Prostate gland (tissue), 2 donors: ENCODE measurements around the gene CCDC34. TPM values are rescaled to one million over a fixed set of nuclear protein-coding genes. Genes with fewer than 3 reads are reported as not detected.

Experiments used
- DNase-seq: peaks from one replicate; pipeline ENCODE4 v3.0.0-alpha.2; 2019; ENCODE audit warnings: low spot score
- H3K27ac ChIP-seq, 2 donors: fragments of 200-600 bp; sonication (generic); 2 replicates each; pipeline ENCODE4 v1.5.1; 2017 to 2019
- H3K27me3 ChIP-seq: fragments of 200-600 bp; sonication (generic); replicated peaks from 2 replicates; pipeline ENCODE4 v1.5.1; 2019; ENCODE audit not compliant: insufficient read depth
- H3K36me3 ChIP-seq, 2 donors: fragments of 200-600 bp; sonication (generic); 1 replicate in 1 of 2; 2 replicates in 1 of 2; pipeline versions ENCODE4 v1.5.1 to v1.8.1; 2017 to 2019
- H3K4me1 ChIP-seq: fragments of 200-600 bp; sonication (generic); replicated peaks from 2 replicates; pipeline ENCODE4 v1.5.1; 2019
- H3K4me3 ChIP-seq, 2 donors: fragments of 200-600 bp; sonication (generic); 2 replicates each; pipeline ENCODE4 v1.5.1; 2017 to 2019
- H3K9me3 ChIP-seq: fragments of 200-600 bp; sonication (generic); 2 replicates; pipeline ENCODE4 v1.5.1; 2017
- CTCF ChIP-seq, 4 experiments: fragments of 200-600 bp in 2 of 4; fragments of 450-650 bp in 2 of 4; sonication (generic) in 2 of 4; IDR thresholded peaks; 1 replicate in 3 of 4; 2 replicates in 1 of 4; pipeline ENCODE4 v1.5.1; 2016 to 2019; ENCODE audit warnings: antibody characterized with exemption in 4 of 4, mild to moderate bottlenecking in 2 of 4, moderate library complexity in 2 of 4
- POLR2A ChIP-seq: fragments of 450-650 bp; IDR thresholded peaks from one replicate; pipeline ENCODE4 v1.6.1; 2016; ENCODE audit warnings: antibody characterized with exemption, mild to moderate bottlenecking
- POLR2AphosphoS5 ChIP-seq: sonication (generic); formaldehyde crosslinking; IDR thresholded peaks from one replicate; pipeline ENCODE4 v1.6.1; 2017; ENCODE audit warnings: antibody characterized with exemption
- WGBS: methylation state at CpG from one replicate; pipeline ENCODE4 v1.1.5; 2018; 5-methylcytosine and 5-hydroxymethylcytosine counted together
- intact Hi-C: fragments of 100-400 bp; cut with DNase I; formaldehyde crosslinking; loops from one replicate; pipeline ENCODE4 v1.14.2; 2022
- total RNA-seq, 2 donors: library from RNA; depleted of rRNA; stranded (reverse); fragments of >200 nt; gene quantifications; one replicate each; pipeline ENCODE4 v1.1.0, GENCODE V29; 2016

CCDC34 gene
- total RNA-seq, 2 donors from 2014 or later = 5.7 to 6.7 TPM

- intact Hi-C loops = no loop called here
- Histone ChIP-seq H3K9me3 (no peaks in the 10 kb centered on the region), H3K27me3 (no peaks in the 10 kb centered on the region), H3K27ac (no peak overlapping the region), H3K4me1 (no peaks in the 10 kb centered on the region), H3K36me3 (no peaks in the 10 kb centered on the region), H3K4me3 (no peak overlapping the region)
- WGBS = 63% methylated on average over 5 of the region's 5 CpGs
- no peak for TF ChIP-seq POLR2AphosphoS5
- no peak for TF ChIP-seq POLR2A
- TF ChIP-seq CTCF (IDR thresholded peaks at IDR 0.05) = no peak
- DNase-seq = no peak
These were observed 54.0 kb downstream of the CCDC34 start for GRCh38 chr11:27309046-27309445.

GRCh38 chr11:27307232-27307631 is 55.8 kb downstream of the CCDC34 start:
- DNase-seq = no peak
- intact Hi-C loops = no loop called here
- Histone ChIP-seq H3K27me3 (no peaks in the 10 kb centered on the region), H3K4me3 (no peak overlapping the region), H3K27ac (no peak overlapping the region), H3K4me1 (no peaks in the 10 kb centered on the region), H3K9me3 (no peaks in the 10 kb centered on the region), H3K36me3 (no peaks in the 10 kb centered on the region)
- TF ChIP-seq POLR2AphosphoS5 = no peak
- TF ChIP-seq POLR2A = no peak
- TF ChIP-seq CTCF (IDR thresholded peaks at IDR 0.05) = no peak

GRCh38 chr11:27305751-27306150 is 57.3 kb downstream of the CCDC34 start:
- WGBS = 100% methylated on average over 3 of the region's 3 CpGs
- TF ChIP-seq CTCF (IDR thresholded peaks at IDR 0.05) (no peak), POLR2A (no peak), POLR2AphosphoS5 (no peak)
- DNase-seq = no peak

GRCh38 chr11:27304514-27304913 is 58.5 kb downstream of the CCDC34 start:
- no peak overlapping the region for H3K27ac ChIP-seq
- no peaks in the 10 kb centered on the region for H3K9me3 ChIP-seq
- no peak overlapping the region for H3K4me3 ChIP-seq
- no peak for DNase-seq
- intact Hi-C loops = no loop called here
- WGBS = 88% methylated on average over 8 of the region's 8 CpGs
- no peaks in the 10 kb centered on the region for H3K4me1 ChIP-seq
- H3K36me3 ChIP-seq = no peaks in the 10 kb centered on the region
- no peaks in the 10 kb centered on the region for H3K27me3 ChIP-seq
- no peak for TF ChIP-seq POLR2A
- TF ChIP-seq POLR2AphosphoS5 = no peak
- no peak for TF ChIP-seq CTCF (IDR thresholded peaks at IDR 0.05)

More at GRCh38 chr11:27305751-27306150, 57.3 kb downstream of the CCDC34 start:
- no peaks in the 10 kb centered on the region for H3K36me3 ChIP-seq
- intact Hi-C loops = no loop called here
- no peaks in the 10 kb centered on the region for H3K27me3 ChIP-seq
- no peak overlapping the region for H3K4me3 ChIP-seq
- H3K9me3 ChIP-seq = no peaks in the 10 kb centered on the region
- H3K4me1 ChIP-seq = no peaks in the 10 kb centered on the region
- no peak overlapping the region for H3K27ac ChIP-seq

GRCh38 chr11:27303903-27304302 is 59.1 kb downstream of the CCDC34 start:
- no peak overlapping the region for H3K4me3 ChIP-seq
- H3K36me3 ChIP-seq = no peaks in the 10 kb centered on the region
- intact Hi-C loops = no loop called here
- no peaks in the 10 kb centered on the region for H3K27me3 ChIP-seq
- no peaks in the 10 kb centered on the region for H3K9me3 ChIP-seq
- DNase-seq = no peak
- 76% methylated on average over 5 of the region's 5 CpGs for WGBS
- H3K4me1 ChIP-seq = no peaks in the 10 kb centered on the region
- TF ChIP-seq CTCF (IDR thresholded peaks at IDR 0.05) (no peak), POLR2AphosphoS5 (no peak), POLR2A (no peak)
- H3K27ac ChIP-seq = no peak overlapping the region
